Transverse colon (tissue), 3 donors: ENCODE results near the gene TAS2R43.
"Not testable (repeated sequence)": the region's sequence is repeated elsewhere in the genome, so short reads cannot be mapped to it uniquely, and the experiment has no call there.

ENCODE experiments used
- POLR2A ChIP-seq: fragments of 450-650 bp; IDR thresholded peaks from one replicate; pipeline ENCODE4 v1.6.1; 2016; ENCODE audit warnings: antibody characterized with exemption, mild to moderate bottlenecking, moderate library complexity
- TF ChIP-seq, protein P1 (sequence below), 5 experiments: fragments of 200-600 bp in 3 of 5; fragments of 450-650 bp in 2 of 5; sonication (generic) in 3 of 5; IDR thresholded peaks; 1 replicate in 2 of 5; 2 replicates in 3 of 5; pipeline ENCODE4 v1.5.1; 2016 to 2017; ENCODE audit warnings: antibody characterized with exemption in 5 of 5, inconsistent platforms in 3 of 5, mild to moderate bottlenecking in 2 of 5, moderate library complexity in 1 of 5

DNA sequence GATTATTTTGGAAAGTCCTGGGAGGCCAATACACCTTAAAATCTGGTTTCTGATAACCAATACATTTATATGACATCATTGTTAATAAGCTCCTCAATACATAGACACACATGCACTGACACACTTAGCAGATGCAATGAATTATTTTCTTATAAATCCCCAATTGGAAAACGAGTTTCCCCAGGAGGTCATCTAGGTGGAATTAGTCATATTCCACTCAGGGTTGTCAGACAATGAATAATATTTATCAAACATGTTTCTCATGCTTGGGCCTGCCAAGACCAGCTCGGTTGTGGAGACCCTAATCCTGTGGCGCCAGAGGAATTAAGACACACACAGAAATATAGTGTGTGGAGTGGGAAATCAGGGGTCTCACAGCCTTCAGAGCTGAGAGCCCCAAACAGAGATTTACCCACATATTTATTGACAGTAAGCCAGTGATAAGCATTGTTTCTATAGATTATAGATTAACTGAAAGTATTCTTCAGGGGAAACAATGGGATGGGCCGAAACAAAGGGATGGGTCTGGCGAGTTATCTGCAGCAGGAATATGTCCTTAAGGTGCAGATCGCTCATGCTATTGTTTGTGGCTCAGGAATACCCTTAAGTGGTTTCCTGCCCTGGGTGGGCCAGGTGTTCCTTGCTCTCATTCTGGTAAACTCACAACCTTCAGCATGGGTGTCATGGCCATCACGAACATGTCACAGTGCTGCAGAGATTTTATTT, 42.1 kb downstream of the TAS2R43 start:
- TF ChIP-seq, protein P1, sequence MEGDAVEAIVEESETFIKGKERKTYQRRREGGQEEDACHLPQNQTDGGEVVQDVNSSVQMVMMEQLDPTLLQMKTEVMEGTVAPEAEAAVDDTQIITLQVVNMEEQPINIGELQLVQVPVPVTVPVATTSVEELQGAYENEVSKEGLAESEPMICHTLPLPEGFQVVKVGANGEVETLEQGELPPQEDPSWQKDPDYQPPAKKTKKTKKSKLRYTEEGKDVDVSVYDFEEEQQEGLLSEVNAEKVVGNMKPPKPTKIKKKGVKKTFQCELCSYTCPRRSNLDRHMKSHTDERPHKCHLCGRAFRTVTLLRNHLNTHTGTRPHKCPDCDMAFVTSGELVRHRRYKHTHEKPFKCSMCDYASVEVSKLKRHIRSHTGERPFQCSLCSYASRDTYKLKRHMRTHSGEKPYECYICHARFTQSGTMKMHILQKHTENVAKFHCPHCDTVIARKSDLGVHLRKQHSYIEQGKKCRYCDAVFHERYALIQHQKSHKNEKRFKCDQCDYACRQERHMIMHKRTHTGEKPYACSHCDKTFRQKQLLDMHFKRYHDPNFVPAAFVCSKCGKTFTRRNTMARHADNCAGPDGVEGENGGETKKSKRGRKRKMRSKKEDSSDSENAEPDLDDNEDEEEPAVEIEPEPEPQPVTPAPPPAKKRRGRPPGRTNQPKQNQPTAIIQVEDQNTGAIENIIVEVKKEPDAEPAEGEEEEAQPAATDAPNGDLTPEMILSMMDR (IDR thresholded peaks at IDR 0.05) = not testable (repeated sequence)
- not testable (repeated sequence) for TF ChIP-seq POLR2A
